HepG2 (cell line): ENCODE data around the gene DHRS4L2. TPM values are rescaled to one million over a fixed set of nuclear protein-coding genes. Genes with fewer than 3 reads are reported as not detected.

Experiments
- EED ChIP-seq: sonication (generic); formaldehyde crosslinking; IDR thresholded peaks from 2 replicates; pipeline ENCODE4 v1.5.0; 2020; ENCODE audit warnings: mild to moderate bottlenecking, missing genetic modification reagents
- IRF2 ChIP-seq: IDR thresholded peaks from 2 replicates; pipeline ENCODE4 v1.6.1; 2018; ENCODE audit warnings: missing genetic modification reagents, missing compliant biosample characterization
- KDM3A ChIP-seq: IDR thresholded peaks from 2 replicates; pipeline ENCODE4 v1.6.1; 2018; ENCODE audit warnings: low read depth, missing compliant biosample characterization
- MIER3 ChIP-seq: IDR thresholded peaks from 2 replicates; pipeline ENCODE4 v1.6.1; 2016; ENCODE audit warnings: missing compliant biosample characterization, borderline replicate concordance
- TBX2 ChIP-seq: sonication (generic); formaldehyde crosslinking; IDR thresholded peaks from 2 replicates; pipeline ENCODE4 v1.5.0; 2020; ENCODE audit warnings: missing genetic modification reagents, mild to moderate bottlenecking, borderline replicate concordance
- ZNF574 ChIP-seq: sonication (generic); formaldehyde crosslinking; IDR thresholded peaks from 2 replicates; pipeline ENCODE4 v1.4.0; 2020; ENCODE audit warnings: missing genetic modification reagents
- ZNF687 ChIP-seq: sonication (generic); formaldehyde crosslinking; IDR thresholded peaks from 2 replicates; pipeline ENCODE4 v1.5.1; 2020; ENCODE audit warnings: mild to moderate bottlenecking, missing genetic modification reagents, moderate library complexity
- ZNF740 ChIP-seq: sonication (generic); formaldehyde crosslinking; IDR thresholded peaks from 2 replicates; pipeline ENCODE4 v1.4.0; 2020; ENCODE audit warnings: missing genetic modification reagents
- ZNF891 ChIP-seq: sonication (generic); formaldehyde crosslinking; IDR thresholded peaks from 2 replicates; pipeline ENCODE4 v1.5.0; 2020; ENCODE audit warnings: mild to moderate bottlenecking, missing genetic modification reagents
- polyA plus RNA-seq, 8 experiments: library from polyadenylated mRNA; depleted of rRNA in 3 of 8; stranded (reverse) in 7 of 8; unstranded in 1 of 8; fragments of >200 nt; fragmentation: Illumina TruSeq in 4 of 8; extraction: Trizol in 4 of 8; gene quantifications; 2 replicates each; pipeline versions ENCODE4 v1.2.1 to v1.2.3, GENCODE V29; 2011 to 2016; ENCODE audit warnings: low read depth in 4 of 8, missing spikeins in 1 of 8, mixed read lengths in 1 of 8; ENCODE audit not compliant: insufficient read depth in 1 of 8
- total RNA-seq, 5 experiments: library from RNA; depleted of rRNA; stranded (reverse); fragments of >200 nt; fragmentation: Illumina TruSeq; extraction: Trizol; gene quantifications; 2 replicates each; pipeline ENCODE4 v1.2.3, GENCODE V29; 2016; ENCODE audit warnings: low read depth in 1 of 5

DHRS4L2 gene
- total and polyA plus RNA-seq, 2 of the 13 experiments (the other 11 are each of a cell fraction or from before 2014, with no cell fraction given): 24.7 to 38.2 TPM

- peak; percentile 46; the same call in 1 of the 2 replicates for TF ChIP-seq ZNF574 (CRISPR knock-in tag)
- peak; percentile 44; the same call in 1 of the 2 replicates for TF ChIP-seq ZNF740 (CRISPR knock-in tag)
- TF ChIP-seq IRF2 (CRISPR knock-in tag): peak; percentile 20; the same call in 1 of the 2 replicates
- peak; percentile 43; the same call in 1 of the 2 replicates for TF ChIP-seq KDM3A
- TF ChIP-seq EED (CRISPR knock-in tag): 0 out of 2 replicates have a peak, but pooled peaks have one; percentile 29
- TF ChIP-seq ZNF891 (CRISPR knock-in tag): 0 out of 2 replicates have a peak, but pooled peaks have one; percentile 29
- TF ChIP-seq MIER3 (CRISPR knock-in tag): 0 out of 2 replicates have a peak, but pooled peaks have one; percentile 29
- peak; percentile 28; the same call in 1 of the 2 replicates for TF ChIP-seq TBX2 (CRISPR knock-in tag)
- peak; percentile 77 for TF ChIP-seq ZNF687
Measured at GRCh38 chr14:24006817-24007652, 18.3 kb downstream of the DHRS4L2 start (continued).
